ENCODE measurements around the gene MICAL3. TPM values are rescaled to one million over a fixed set of nuclear protein-coding genes. Genes with fewer than 3 reads are reported as not detected.
"Not testable (repeated sequence)": the region's sequence is repeated elsewhere in the genome, so short reads cannot be mapped to it uniquely, and the experiment has no call there.

The MICAL3 gene
- total and polyA plus RNA-seq, 3 donors from 2014 or later = 103 to 106 (median 104) TPM

- Histone ChIP-seq H3K4me1 (peaks cover 9% of the 10 kb centered on the region), H3K36me3 (ENCODE audit: low read depth, missing control alignments) (no peaks in the 10 kb centered on the region), H3K4me3 (peak overlapping the region; percentile 54 to 68), H3K27ac (no peak overlapping the region), H3K27me3 (no peaks in the 10 kb centered on the region), H3K9me3 (no peaks in the 10 kb centered on the region)
- TF ChIP-seq CTCF (IDR thresholded peaks at IDR 0.05) (no peak), POLR2A (IDR thresholded peaks at IDR 0.05) (no peak)
- WGBS, 2 donors = 24 to 27% methylated on average over 19 to 21 of the region's 21 CpGs
- intact Hi-C loops (cut with DNase I; ENCODE audit: low total_unique reads) = no loop called here
- peak; percentile 34 for DNase-seq
Measured at GRCh38 chr22:18024956-18025720, 777 bp upstream of the MICAL3 start.

GRCh38 chr22:18023509-18024275 lies 669 bp downstream of the MICAL3 start:
- peak overlapping the region; percentile 43 to 54 for H3K27ac ChIP-seq
- H3K4me3 ChIP-seq = peak overlapping the region; percentile 54 to 68
- intact Hi-C loops (cut with DNase I; ENCODE audit: low total_unique reads) = no loop called here
- peak; percentile 88 for DNase-seq
- H3K27me3 ChIP-seq = no peaks in the 10 kb centered on the region
- no peaks in the 10 kb centered on the region for H3K9me3 ChIP-seq
- no peak for TF ChIP-seq POLR2A (IDR thresholded peaks at IDR 0.05)
- TF ChIP-seq CTCF (IDR thresholded peaks at IDR 0.05) = no peak
- peaks cover 9% of the 10 kb centered on the region for H3K4me1 ChIP-seq
- WGBS, 2 donors = 0% methylated on average over 12 to 46 of the region's 47 CpGs
- no peaks in the 10 kb centered on the region for H3K36me3 ChIP-seq (ENCODE audit: low read depth, missing control alignments)

GRCh38 chr22:18022876-18023275 lies 1.5 kb downstream of the MICAL3 start:
- Histone ChIP-seq H3K27ac (no peak overlapping the region), H3K4me3 (no peak overlapping the region), H3K27me3 (no peaks in the 10 kb centered on the region), H3K36me3 (ENCODE audit: low read depth, missing control alignments) (no peaks in the 10 kb centered on the region), H3K9me3 (no peaks in the 10 kb centered on the region), H3K4me1 (peaks cover 9% of the 10 kb centered on the region)
- TF ChIP-seq POLR2A (IDR thresholded peaks at IDR 0.05) (no peak), CTCF (IDR thresholded peaks at IDR 0.05) (no peak)
- WGBS, 2 donors = 39 to 53% methylated on average over 2 to 3 of the region's 3 CpGs
- no peak for DNase-seq
- intact Hi-C loops (cut with DNase I; ENCODE audit: low total_unique reads) = no loop called here

- WGBS, 2 donors = 91 to 96% methylated on average over 2 of the region's 2 CpGs
- Histone ChIP-seq H3K27ac (no peak overlapping the region), H3K4me1 (peaks cover 9% of the 10 kb centered on the region), H3K9me3 (no peaks in the 10 kb centered on the region), H3K27me3 (no peaks in the 10 kb centered on the region), H3K4me3 (no peak overlapping the region), H3K36me3 (ENCODE audit: low read depth, missing control alignments) (no peaks in the 10 kb centered on the region)
- TF ChIP-seq POLR2A (IDR thresholded peaks at IDR 0.05) (no peak), CTCF (IDR thresholded peaks at IDR 0.05) (no peak)
- DNase-seq = no peak
- intact Hi-C loops (cut with DNase I; ENCODE audit: low total_unique reads) = no loop called here
Measured at GRCh38 chr22:18021431-18021830, 2.9 kb downstream of the MICAL3 start.

GRCh38 chr22:18020743-18021142 lies 3.6 kb downstream of the MICAL3 start:
- H3K27me3 ChIP-seq; H3K9me3 ChIP-seq; H3K4me3 ChIP-seq; intact Hi-C loops (cut with DNase I; ENCODE audit: low total_unique reads); H3K4me1 ChIP-seq; DNase-seq; H3K27ac ChIP-seq; H3K36me3 ChIP-seq (ENCODE audit: low read depth, missing control alignments): not testable (repeated sequence)
- WGBS, 2 donors = 95 to 96% methylated on average over 2 of the region's 2 CpGs

Data from testis (tissue), 3 donors.